ENCODE measurements around the gene ATRNL1.

GRCh38 chr10:115272482-115272881 is 179.3 kb downstream of the ATRNL1 start:
- TF ChIP-seq CTCF (conservative IDR thresholded peaks at IDR 0.05; ENCODE audit: low read length) (no peak), EZH2phosphoT487 (IDR thresholded peaks at IDR 0.05; ENCODE audit: borderline replicate concordance, low read depth, low read length) (no peak)
